IMR-90 (cell line): Measurements from ENCODE around the gene C1QTNF5.

Experiments
- BHLHE40 ChIP-seq: fragments of 150-350 bp; IDR thresholded peaks from 2 replicates; pipeline ENCODE4 v1.6.1; 2016; ENCODE audit warnings: mild to moderate bottlenecking, low read depth, low read length
- CEBPB ChIP-seq: IDR thresholded peaks from 2 replicates; pipeline ENCODE4 v1.6.1; 2012; ENCODE audit warnings: low read depth, low read length, improper control_type of control experiment
- MAFK ChIP-seq: IDR thresholded peaks from 2 replicates; pipeline ENCODE4 v1.6.1; 2012; ENCODE audit warnings: low read depth, low read length, improper control_type of control experiment
- MXI1 ChIP-seq: IDR thresholded peaks from 2 replicates; pipeline ENCODE4 v1.6.1; 2012; ENCODE audit warnings: low read depth, mild to moderate bottlenecking, low read length, moderate library complexity, borderline replicate concordance
- NFE2L2 ChIP-seq: fragments of 150-350 bp; IDR thresholded peaks from 2 replicates; pipeline ENCODE4 v1.6.1; 2016; ENCODE audit warnings: low read depth, mild to moderate bottlenecking, low read length
- POLR2A ChIP-seq: IDR thresholded peaks from 2 replicates; pipeline ENCODE4 v1.6.1; 2012; ENCODE audit warnings: mild to moderate bottlenecking, low read depth, low read length
- RAD21 ChIP-seq: IDR thresholded peaks from 2 replicates; pipeline ENCODE4 v1.6.1; 2012; ENCODE audit warnings: low read length, improper control_type of control experiment
- RFX5 ChIP-seq: IDR thresholded peaks from 2 replicates; pipeline ENCODE4 v1.8.0; 2012; ENCODE audit warnings: low read depth, mild to moderate bottlenecking, low read length, moderate library complexity
- SMC3 ChIP-seq: fragments of 150-350 bp; IDR thresholded peaks from 2 replicates; pipeline ENCODE4 v1.6.1; 2016; ENCODE audit warnings: low read depth, mild to moderate bottlenecking, antibody characterized with exemption, low read length, moderate library complexity
- TF ChIP-seq, protein P1 (sequence below): conservative IDR thresholded peaks from 2 replicates; pipeline ENCODE4 v1.5.1; 2012; ENCODE audit warnings: mild to moderate bottlenecking, low read depth, low read length, improper control_type of control experiment
- TF ChIP-seq, protein P2 (sequence below): fragments of 150-350 bp; IDR thresholded peaks from 2 replicates; pipeline ENCODE4 v1.6.1; 2016; ENCODE audit warnings: low read depth, mild to moderate bottlenecking, low read length, moderate library complexity, borderline replicate concordance
- TF ChIP-seq, protein P3 (sequence below): fragments of 150-350 bp; IDR thresholded peaks from 2 replicates; pipeline ENCODE4 v1.6.1; 2017; ENCODE audit warnings: mild to moderate bottlenecking, antibody characterized with exemption, low read length, low read depth

DNA sequence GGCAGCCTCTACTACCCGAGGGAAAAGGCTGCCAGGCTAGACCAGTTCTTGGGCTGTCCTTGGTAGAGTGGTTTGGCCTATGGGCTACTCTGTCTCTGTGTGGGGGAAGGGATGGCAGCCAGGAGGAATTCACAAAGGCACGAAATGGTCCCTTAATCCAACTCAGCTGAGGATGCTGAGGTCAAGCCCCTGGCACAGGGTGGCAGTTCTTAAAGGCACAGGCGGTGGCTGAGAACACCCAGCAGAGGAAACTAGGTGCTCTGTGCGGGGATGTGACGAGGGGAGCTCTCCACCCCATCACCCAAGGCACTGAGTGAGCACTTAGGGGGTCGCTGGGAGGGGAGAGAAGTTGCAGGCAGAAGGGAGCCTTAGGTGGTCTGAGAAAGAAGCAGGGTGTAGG lies 5.9 kb upstream of the C1QTNF5 start, which contains the start of gene MFRP:
- TF ChIP-seq, protein P1, sequence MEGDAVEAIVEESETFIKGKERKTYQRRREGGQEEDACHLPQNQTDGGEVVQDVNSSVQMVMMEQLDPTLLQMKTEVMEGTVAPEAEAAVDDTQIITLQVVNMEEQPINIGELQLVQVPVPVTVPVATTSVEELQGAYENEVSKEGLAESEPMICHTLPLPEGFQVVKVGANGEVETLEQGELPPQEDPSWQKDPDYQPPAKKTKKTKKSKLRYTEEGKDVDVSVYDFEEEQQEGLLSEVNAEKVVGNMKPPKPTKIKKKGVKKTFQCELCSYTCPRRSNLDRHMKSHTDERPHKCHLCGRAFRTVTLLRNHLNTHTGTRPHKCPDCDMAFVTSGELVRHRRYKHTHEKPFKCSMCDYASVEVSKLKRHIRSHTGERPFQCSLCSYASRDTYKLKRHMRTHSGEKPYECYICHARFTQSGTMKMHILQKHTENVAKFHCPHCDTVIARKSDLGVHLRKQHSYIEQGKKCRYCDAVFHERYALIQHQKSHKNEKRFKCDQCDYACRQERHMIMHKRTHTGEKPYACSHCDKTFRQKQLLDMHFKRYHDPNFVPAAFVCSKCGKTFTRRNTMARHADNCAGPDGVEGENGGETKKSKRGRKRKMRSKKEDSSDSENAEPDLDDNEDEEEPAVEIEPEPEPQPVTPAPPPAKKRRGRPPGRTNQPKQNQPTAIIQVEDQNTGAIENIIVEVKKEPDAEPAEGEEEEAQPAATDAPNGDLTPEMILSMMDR, result no peak
- no peak for TF ChIP-seq NFE2L2
- TF ChIP-seq MXI1, result no peak
- TF ChIP-seq, protein P2, sequence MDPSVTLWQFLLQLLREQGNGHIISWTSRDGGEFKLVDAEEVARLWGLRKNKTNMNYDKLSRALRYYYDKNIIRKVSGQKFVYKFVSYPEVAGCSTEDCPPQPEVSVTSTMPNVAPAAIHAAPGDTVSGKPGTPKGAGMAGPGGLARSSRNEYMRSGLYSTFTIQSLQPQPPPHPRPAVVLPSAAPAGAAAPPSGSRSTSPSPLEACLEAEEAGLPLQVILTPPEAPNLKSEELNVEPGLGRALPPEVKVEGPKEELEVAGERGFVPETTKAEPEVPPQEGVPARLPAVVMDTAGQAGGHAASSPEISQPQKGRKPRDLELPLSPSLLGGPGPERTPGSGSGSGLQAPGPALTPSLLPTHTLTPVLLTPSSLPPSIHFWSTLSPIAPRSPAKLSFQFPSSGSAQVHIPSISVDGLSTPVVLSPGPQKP, result no peak
- no peak for TF ChIP-seq RFX5
- TF ChIP-seq, protein P3, sequence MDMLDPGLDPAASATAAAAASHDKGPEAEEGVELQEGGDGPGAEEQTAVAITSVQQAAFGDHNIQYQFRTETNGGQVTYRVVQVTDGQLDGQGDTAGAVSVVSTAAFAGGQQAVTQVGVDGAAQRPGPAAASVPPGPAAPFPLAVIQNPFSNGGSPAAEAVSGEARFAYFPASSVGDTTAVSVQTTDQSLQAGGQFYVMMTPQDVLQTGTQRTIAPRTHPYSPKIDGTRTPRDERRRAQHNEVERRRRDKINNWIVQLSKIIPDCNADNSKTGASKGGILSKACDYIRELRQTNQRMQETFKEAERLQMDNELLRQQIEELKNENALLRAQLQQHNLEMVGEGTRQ, result no peak
- no peak for TF ChIP-seq BHLHE40
- no peak for TF ChIP-seq CEBPB
- no peak for TF ChIP-seq POLR2A
- TF ChIP-seq RAD21, result no peak
- TF ChIP-seq MAFK, result no peak
- TF ChIP-seq SMC3, result no peak
